C4-2B (cell line): Measurements from ENCODE around the gene PLCL2.

Experiments used
- H3K27ac ChIP-seq: fragments of 450-650 bp; 2 replicates; pipeline ENCODE4 v1.5.1; 2017
- ZFX ChIP-seq: fragments of 450-650 bp; IDR thresholded peaks from 2 replicates; pipeline ENCODE4 v1.6.1; 2017
- TF ChIP-seq, protein P1 (sequence below): fragments of 450-650 bp; conservative IDR thresholded peaks from 2 replicates; pipeline ENCODE4 v1.5.1; 2017; ENCODE audit warnings: mild to moderate bottlenecking

Gene PLCL2

DNA sequence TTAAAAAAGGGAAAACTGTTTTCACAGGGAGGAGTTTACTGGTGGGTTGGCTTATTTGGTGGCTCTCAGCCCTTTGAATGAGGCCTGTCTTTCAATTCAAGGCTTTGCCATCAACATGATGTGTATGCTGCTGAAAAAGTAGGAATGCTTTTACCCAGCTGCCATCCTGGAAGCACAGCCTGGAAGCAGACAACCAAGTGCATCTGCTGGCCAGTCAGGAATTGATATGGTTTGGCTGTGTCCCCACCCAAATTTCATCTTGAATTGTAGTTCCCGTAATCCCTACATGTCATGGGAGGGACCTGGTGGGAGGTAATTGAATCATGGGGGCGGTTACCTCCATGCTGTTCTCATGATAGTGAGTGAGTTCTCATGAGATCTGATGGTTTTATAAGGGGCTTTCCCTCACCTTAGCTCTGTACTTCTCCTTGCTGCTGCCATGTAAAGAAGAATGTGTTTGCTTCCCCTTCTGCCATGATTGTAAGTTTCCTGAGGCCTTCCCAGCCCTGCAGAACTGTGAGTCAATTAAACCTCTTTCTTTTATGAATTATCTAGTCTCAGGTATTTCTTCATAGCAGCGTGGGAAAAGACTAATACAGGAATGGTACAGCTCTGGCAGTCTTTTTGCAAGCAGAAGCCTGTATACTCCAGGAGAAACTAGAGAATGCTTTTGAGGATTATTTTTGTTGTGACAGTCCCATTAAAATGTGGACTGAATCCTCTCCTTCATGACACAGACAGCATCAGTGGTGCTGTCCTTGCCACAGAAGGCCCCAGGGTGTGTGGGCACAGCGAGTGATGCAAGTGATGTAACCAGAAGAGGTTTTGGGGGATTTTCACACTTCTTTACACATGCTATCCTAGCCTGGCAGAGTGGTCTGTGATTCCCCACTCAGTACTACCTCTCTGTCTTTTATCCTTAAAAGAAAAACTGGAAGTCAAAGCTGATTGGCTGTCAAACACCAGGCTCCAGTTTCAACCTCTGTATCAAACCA, 20.0 kb downstream of the PLCL2 start:
- H3K27ac ChIP-seq, result no peak overlapping the region
- TF ChIP-seq, protein P1, sequence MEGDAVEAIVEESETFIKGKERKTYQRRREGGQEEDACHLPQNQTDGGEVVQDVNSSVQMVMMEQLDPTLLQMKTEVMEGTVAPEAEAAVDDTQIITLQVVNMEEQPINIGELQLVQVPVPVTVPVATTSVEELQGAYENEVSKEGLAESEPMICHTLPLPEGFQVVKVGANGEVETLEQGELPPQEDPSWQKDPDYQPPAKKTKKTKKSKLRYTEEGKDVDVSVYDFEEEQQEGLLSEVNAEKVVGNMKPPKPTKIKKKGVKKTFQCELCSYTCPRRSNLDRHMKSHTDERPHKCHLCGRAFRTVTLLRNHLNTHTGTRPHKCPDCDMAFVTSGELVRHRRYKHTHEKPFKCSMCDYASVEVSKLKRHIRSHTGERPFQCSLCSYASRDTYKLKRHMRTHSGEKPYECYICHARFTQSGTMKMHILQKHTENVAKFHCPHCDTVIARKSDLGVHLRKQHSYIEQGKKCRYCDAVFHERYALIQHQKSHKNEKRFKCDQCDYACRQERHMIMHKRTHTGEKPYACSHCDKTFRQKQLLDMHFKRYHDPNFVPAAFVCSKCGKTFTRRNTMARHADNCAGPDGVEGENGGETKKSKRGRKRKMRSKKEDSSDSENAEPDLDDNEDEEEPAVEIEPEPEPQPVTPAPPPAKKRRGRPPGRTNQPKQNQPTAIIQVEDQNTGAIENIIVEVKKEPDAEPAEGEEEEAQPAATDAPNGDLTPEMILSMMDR, result no peak
- no peak for TF ChIP-seq ZFX

DNA sequence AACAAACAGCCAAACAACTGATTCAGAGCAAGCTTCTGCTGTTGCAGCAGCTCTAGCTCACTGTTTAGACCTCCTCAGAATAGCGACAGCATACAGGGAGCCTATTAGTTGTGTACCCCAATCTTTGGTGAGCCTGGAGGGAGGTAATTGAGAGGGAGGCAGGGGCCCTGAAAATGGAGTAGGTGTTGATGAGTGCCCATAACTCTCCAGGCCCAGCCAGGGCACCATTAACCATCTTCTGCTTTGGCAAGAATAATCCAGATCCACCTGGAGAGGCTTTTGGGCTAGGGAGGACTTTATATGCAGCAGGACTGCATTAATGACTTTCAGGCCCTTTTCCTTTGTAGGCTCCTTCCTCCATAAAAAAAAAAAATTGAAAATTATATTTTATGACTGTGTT, 20.9 kb downstream of the PLCL2 start:
- TF ChIP-seq ZFX, result no peak
- H3K27ac ChIP-seq, result no peak overlapping the region

DNA sequence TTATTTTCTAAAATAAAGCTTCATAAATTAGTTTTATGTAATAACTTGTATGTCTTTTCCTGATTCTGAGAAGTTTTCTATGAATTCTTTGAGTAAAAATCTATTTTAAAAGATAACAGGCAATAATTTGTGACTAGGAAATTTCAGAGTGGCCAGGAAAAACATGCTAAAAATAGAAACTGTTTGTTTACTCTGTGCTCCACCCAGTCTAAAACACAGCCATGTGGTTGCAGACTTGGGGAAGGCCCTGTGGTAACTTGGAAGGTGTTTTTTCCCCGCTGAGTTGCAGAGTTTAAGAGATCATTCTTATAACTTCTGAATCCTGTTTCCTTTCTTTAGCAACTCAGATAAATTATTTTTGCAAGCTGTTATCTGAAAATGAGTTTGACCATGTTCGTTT, 21.9 kb downstream of the PLCL2 start:
- TF ChIP-seq, protein P1, result no peak
- TF ChIP-seq ZFX, result no peak
- no peak overlapping the region for H3K27ac ChIP-seq

DNA sequence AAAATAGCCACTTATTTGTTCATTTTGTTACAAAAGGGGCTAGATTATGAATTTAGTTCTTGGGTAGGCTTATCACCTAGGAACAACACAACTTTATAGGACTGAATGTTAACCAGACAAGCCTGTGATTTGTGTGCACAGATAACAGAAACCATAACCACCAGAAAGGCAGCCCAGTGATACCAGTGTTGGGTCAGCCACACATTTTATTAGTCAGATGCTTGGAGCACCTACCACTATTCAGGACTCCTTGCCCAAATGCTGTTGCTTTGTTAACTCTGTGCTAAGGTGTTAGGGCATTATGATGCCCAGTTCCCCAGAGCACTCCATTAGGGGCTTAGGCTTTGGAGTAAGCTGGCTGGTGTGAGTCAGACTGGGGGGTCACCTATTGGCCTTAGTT, 22.5 kb downstream of the PLCL2 start:
- no peak overlapping the region for H3K27ac ChIP-seq

DNA sequence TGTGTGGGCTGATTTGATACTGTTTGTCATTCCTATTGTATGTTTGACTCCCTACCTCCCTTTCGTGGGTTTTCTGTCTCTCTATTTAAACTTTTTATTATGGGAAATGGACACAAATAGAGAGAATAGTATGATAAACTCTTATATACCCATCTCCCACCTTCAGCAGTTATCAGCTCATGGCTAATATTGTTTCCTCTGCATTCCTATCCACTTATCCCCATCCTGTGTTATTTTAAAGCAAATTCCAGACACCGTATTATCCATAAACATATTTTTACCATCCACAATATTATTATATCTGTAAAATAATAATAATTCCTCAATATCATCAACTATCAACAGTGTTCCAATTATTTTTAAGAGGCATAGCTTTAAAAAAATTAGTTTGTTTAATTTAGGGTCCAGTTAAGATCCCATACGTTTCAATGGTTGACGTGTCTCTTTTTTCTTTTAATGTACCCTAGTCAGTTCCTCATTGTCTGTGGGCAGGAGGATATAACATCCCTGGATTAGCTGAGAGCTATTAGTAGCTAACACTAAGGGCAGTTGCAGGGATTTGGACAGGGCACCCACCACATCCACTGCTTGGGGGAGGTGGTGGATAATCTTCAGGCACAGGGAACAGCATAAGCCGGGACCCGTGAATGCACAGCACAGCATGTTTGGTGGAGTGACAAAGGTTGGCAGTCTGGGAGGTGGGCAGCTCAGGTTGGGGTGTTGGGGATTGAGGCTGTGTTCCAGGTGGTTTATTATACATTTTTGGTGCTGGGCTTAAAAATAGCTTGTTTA, 23.5 kb downstream of the PLCL2 start:
- no peak overlapping the region for H3K27ac ChIP-seq
- TF ChIP-seq, protein P1, result no peak
- no peak for TF ChIP-seq ZFX

More for the DNA sequence above, 22.5 kb downstream of the PLCL2 start:
- TF ChIP-seq, protein P1, result no peak
- TF ChIP-seq ZFX, result no peak

DNA sequence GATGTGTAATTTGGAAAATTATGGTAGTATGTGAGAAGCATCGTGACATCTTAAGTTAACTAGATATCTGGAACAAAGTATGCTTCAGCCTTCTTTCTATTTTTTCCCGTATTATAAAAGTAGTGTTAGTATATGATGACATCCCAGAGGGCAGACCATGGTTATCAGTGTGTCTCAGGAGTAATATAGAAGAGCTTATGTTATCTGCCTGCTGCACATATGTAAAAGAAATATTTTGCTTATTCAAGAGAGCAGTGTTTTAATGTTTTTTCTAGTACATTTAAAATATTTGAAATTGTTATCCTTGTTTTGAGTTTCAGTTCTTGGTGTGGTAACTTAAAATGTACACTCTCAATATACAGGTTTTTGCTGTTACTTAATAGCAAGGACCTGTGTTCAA, 24.1 kb downstream of the PLCL2 start:
- TF ChIP-seq, protein P1, result no peak
- TF ChIP-seq ZFX, result no peak
- H3K27ac ChIP-seq, result no peak overlapping the region

DNA sequence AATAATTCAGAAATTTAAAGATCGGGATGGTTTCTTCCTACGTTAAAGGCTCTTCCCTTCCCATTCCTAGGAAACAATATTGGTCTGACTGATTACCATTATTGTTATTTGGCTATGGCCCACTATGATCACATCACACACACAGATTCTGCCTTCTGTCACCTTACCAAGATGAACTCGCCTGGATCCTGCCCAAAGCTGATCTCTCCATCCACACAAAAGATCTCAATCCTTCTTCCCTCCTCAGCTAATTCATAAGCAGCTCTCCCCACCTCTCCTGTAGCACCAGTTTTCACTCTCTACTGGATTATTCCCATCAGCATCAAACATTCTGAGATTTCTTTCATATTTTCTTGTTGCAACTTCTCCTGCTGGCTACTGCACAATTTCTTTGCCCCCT, 25.0 kb downstream of the PLCL2 start:
- TF ChIP-seq, protein P1, result no peak
- no peak for TF ChIP-seq ZFX
- H3K27ac ChIP-seq, result no peak overlapping the region
